OCI-LY1 (cell line): ENCODE results near the gene ASB13.

Experiments used
- CTCF ChIP-seq: fragments of 200-600 bp; sonication (generic), shearing (Covaris generic); IDR thresholded peaks from 2 replicates; pipeline ENCODE4 v1.5.1; 2017; ENCODE audit warnings: mild to moderate bottlenecking, antibody characterized with exemption, low read length, moderate library complexity, mixed read lengths
- EZH2 ChIP-seq: fragments of 200-600 bp; sonication (generic), shearing (Covaris generic); IDR thresholded peaks from 2 replicates; pipeline ENCODE4 v1.8.0; 2017; ENCODE audit warnings: borderline replicate concordance, mixed run types, mild to moderate bottlenecking, antibody characterized with exemption, low read length, moderate library complexity, mixed read lengths

- TF ChIP-seq CTCF (no peak), EZH2 (no peak)
These were observed 22.2 kb upstream of the ASB13 start for GRCh38 chr10:5688587-5688986.
